IPS-18a (cell line): ENCODE data around the gene APBA1.
"Not testable (repeated sequence)": the region's sequence is repeated elsewhere in the genome, so short reads cannot be mapped to it uniquely, and the experiment has no call there.

Source experiments
- H3K27ac ChIP-seq: one replicate; pipeline ENCODE4 v1.5.1; 2013; ENCODE audit warnings: low read length
- H3K27me3 ChIP-seq: one replicate; pipeline ENCODE4 v1.6.1; 2013; ENCODE audit warnings: mild to moderate bottlenecking, low read length; ENCODE audit not compliant: control insufficient read depth, insufficient read depth
- H3K36me3 ChIP-seq: one replicate; pipeline ENCODE4 v1.6.1; 2013; ENCODE audit warnings: low read depth, low read length; ENCODE audit not compliant: control insufficient read depth
- H3K4me1 ChIP-seq: one replicate; pipeline ENCODE4 v1.6.1; 2013; ENCODE audit warnings: low read depth, low read length; ENCODE audit not compliant: control insufficient read depth
- H3K4me3 ChIP-seq: one replicate; pipeline ENCODE4 v1.5.1; 2013; ENCODE audit warnings: low read length
- H3K9ac ChIP-seq: one replicate; pipeline ENCODE4 v1.6.1; 2013; ENCODE audit warnings: mild to moderate bottlenecking, low read length, moderate library complexity
- H3K9me3 ChIP-seq: one replicate; pipeline ENCODE4 v1.6.1; 2013; ENCODE audit warnings: low read depth, low read length; ENCODE audit not compliant: control insufficient read depth

Gene APBA1

GRCh38 chr9:69429281-69429680, 242.9 kb downstream of the APBA1 start:
- H3K27ac ChIP-seq = no peak overlapping the region
- no peaks in the 10 kb centered on the region for H3K4me1 ChIP-seq
- no peak overlapping the region for H3K4me3 ChIP-seq
- no peaks in the 10 kb centered on the region for H3K27me3 ChIP-seq
- no peak overlapping the region for H3K9ac ChIP-seq
- no peaks in the 10 kb centered on the region for H3K9me3 ChIP-seq
- H3K36me3 ChIP-seq = no peaks in the 10 kb centered on the region

GRCh38 chr9:69428017-69428785, 244.0 kb downstream of the APBA1 start:
- H3K36me3 ChIP-seq = no peaks in the 10 kb centered on the region

GRCh38 chr9:69427286-69427685, 244.9 kb downstream of the APBA1 start:
- Histone ChIP-seq H3K27me3 (no peaks in the 10 kb centered on the region), H3K4me3 (no peak overlapping the region), H3K9me3 (no peaks in the 10 kb centered on the region), H3K4me1 (no peaks in the 10 kb centered on the region), H3K9ac (no peak overlapping the region), H3K27ac (no peak overlapping the region), H3K36me3 (no peaks in the 10 kb centered on the region)

More at GRCh38 chr9:69428017-69428785, 244.0 kb downstream of the APBA1 start:
- Histone ChIP-seq H3K27ac (no peak overlapping the region), H3K4me1 (no peaks in the 10 kb centered on the region), H3K4me3 (no peak overlapping the region), H3K9me3 (no peaks in the 10 kb centered on the region), H3K27me3 (no peaks in the 10 kb centered on the region), H3K9ac (no peak overlapping the region)

GRCh38 chr9:69425136-69425801, 246.9 kb downstream of the APBA1 start:
- H3K9me3 ChIP-seq = no peaks in the 10 kb centered on the region
- no peaks in the 10 kb centered on the region for H3K27me3 ChIP-seq
- no peak overlapping the region for H3K27ac ChIP-seq
- H3K36me3 ChIP-seq = no peaks in the 10 kb centered on the region
- no peaks in the 10 kb centered on the region for H3K4me1 ChIP-seq
- H3K9ac ChIP-seq = no peak overlapping the region
- no peak overlapping the region for H3K4me3 ChIP-seq

- Histone ChIP-seq H3K27ac (no peak overlapping the region), H3K36me3 (no peaks in the 10 kb centered on the region), H3K27me3 (no peaks in the 10 kb centered on the region)
Measured at GRCh38 chr9:69421908-69422801, 250.0 kb downstream of the APBA1 start.

GRCh38 chr9:69420611-69421270, 251.4 kb downstream of the APBA1 start:
- Histone ChIP-seq H3K27ac (no peak overlapping the region), H3K27me3 (no peaks in the 10 kb centered on the region), H3K9me3 (no peaks in the 10 kb centered on the region), H3K36me3 (no peaks in the 10 kb centered on the region), H3K4me3 (no peak overlapping the region), H3K9ac (no peak overlapping the region), H3K4me1 (no peaks in the 10 kb centered on the region)

More at GRCh38 chr9:69421908-69422801, 250.0 kb downstream of the APBA1 start:
- H3K9me3 ChIP-seq = no peaks in the 10 kb centered on the region
- H3K9ac ChIP-seq = no peak overlapping the region
- H3K4me1 ChIP-seq = no peaks in the 10 kb centered on the region
- no peak overlapping the region for H3K4me3 ChIP-seq

GRCh38 chr9:69412741-69413150, 259.4 kb downstream of the APBA1 start:
- Histone ChIP-seq H3K36me3 (no peaks in the 10 kb centered on the region), H3K27me3 (no peaks in the 10 kb centered on the region), H3K4me1 (peaks cover 12% of the 10 kb centered on the region), H3K9me3 (no peaks in the 10 kb centered on the region), H3K4me3 (no peak overlapping the region), H3K9ac (no peak overlapping the region), H3K27ac (no peak overlapping the region)

GRCh38 chr9:69411931-69412740, 260.0 kb downstream of the APBA1 start:
- no peaks in the 10 kb centered on the region for H3K36me3 ChIP-seq
- peaks cover 12% of the 10 kb centered on the region for H3K4me1 ChIP-seq
- no peak overlapping the region for H3K4me3 ChIP-seq
- no peak overlapping the region for H3K27ac ChIP-seq
- no peak overlapping the region for H3K9ac ChIP-seq
- no peaks in the 10 kb centered on the region for H3K9me3 ChIP-seq
- no peaks in the 10 kb centered on the region for H3K27me3 ChIP-seq

GRCh38 chr9:69411246-69411645, 260.9 kb downstream of the APBA1 start:
- no peak overlapping the region for H3K27ac ChIP-seq
- H3K9me3 ChIP-seq = no peaks in the 10 kb centered on the region
- peaks cover 12% of the 10 kb centered on the region for H3K4me1 ChIP-seq
- no peaks in the 10 kb centered on the region for H3K36me3 ChIP-seq
- H3K4me3 ChIP-seq = no peak overlapping the region
- H3K9ac ChIP-seq = no peak overlapping the region
- no peaks in the 10 kb centered on the region for H3K27me3 ChIP-seq

- not testable (repeated sequence) for H3K36me3 ChIP-seq, H3K4me3 ChIP-seq, H3K9me3 ChIP-seq, H3K9ac ChIP-seq, H3K27me3 ChIP-seq, H3K27ac ChIP-seq
- H3K4me1 ChIP-seq = peaks cover 12% of the 10 kb centered on the region
Measured at GRCh38 chr9:69409936-69410335, 262.2 kb downstream of the APBA1 start.
